ENCODE measurements around the gene VCAM1.

VCAM1 gene

GRCh38 chr1:100706296-100706695, 13.2 kb upstream of the VCAM1 start:
- no peak for TF ChIP-seq SPI1 (IDR thresholded peaks at IDR 0.05; ENCODE audit: borderline replicate concordance, low read depth)
- TF ChIP-seq CTCF (IDR thresholded peaks at IDR 0.05; ENCODE audit: insufficient read depth, low read length), result no peak
- TF ChIP-seq, protein P1, sequence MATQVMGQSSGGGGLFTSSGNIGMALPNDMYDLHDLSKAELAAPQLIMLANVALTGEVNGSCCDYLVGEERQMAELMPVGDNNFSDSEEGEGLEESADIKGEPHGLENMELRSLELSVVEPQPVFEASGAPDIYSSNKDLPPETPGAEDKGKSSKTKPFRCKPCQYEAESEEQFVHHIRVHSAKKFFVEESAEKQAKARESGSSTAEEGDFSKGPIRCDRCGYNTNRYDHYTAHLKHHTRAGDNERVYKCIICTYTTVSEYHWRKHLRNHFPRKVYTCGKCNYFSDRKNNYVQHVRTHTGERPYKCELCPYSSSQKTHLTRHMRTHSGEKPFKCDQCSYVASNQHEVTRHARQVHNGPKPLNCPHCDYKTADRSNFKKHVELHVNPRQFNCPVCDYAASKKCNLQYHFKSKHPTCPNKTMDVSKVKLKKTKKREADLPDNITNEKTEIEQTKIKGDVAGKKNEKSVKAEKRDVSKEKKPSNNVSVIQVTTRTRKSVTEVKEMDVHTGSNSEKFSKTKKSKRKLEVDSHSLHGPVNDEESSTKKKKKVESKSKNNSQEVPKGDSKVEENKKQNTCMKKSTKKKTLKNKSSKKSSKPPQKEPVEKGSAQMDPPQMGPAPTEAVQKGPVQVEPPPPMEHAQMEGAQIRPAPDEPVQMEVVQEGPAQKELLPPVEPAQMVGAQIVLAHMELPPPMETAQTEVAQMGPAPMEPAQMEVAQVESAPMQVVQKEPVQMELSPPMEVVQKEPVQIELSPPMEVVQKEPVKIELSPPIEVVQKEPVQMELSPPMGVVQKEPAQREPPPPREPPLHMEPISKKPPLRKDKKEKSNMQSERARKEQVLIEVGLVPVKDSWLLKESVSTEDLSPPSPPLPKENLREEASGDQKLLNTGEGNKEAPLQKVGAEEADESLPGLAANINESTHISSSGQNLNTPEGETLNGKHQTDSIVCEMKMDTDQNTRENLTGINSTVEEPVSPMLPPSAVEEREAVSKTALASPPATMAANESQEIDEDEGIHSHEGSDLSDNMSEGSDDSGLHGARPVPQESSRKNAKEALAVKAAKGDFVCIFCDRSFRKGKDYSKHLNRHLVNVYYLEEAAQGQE (IDR thresholded peaks at IDR 0.05; ENCODE audit: insufficient replicate concordance, low read depth), result no peak
- TF ChIP-seq GABPA (IDR thresholded peaks at IDR 0.05; ENCODE audit: low read depth), result no peak
- no peak for TF ChIP-seq POLR2AphosphoS5 (IDR thresholded peaks at IDR 0.05; ENCODE audit: low read depth)
- H3K4me3 ChIP-seq (replicated peaks; ENCODE audit: insufficient read depth, low read length), result no peak overlapping the region
- DNase-seq (ENCODE audit: low read depth in 1 of 2, low spot score in 1 of 2), result no peak
- H3K27me3 ChIP-seq (ENCODE audit: insufficient read depth, poor library complexity, severe bottlenecking), result no peaks in the 10 kb centered on the region
- no peak overlapping the region for H3K27ac ChIP-seq (replicated peaks)

DNA sequence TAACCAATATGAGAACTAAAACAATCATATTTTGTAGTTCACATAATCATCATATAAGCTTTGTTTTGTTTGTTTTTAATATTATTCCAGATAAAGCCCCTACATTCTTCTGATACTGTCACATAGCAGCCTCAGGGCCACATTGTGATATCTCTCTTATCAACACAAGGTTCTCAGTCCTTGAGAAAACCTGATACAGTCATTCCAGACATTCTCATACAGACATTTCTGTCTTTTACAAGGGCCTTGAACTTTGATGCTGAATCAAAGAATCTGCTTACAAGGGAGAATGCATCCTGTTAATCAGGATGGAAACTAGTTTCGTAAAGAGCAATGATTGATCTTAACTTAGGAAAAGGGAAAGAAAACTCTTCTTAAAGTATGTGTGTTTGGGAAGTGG, 12.7 kb upstream of the VCAM1 start:
- H3K4me3 ChIP-seq (replicated peaks; ENCODE audit: insufficient read depth, low read length), result no peak overlapping the region
- H3K27me3 ChIP-seq (ENCODE audit: insufficient read depth, poor library complexity, severe bottlenecking), result no peaks in the 10 kb centered on the region
- H3K27ac ChIP-seq (replicated peaks), result no peak overlapping the region
- no peak for DNase-seq (ENCODE audit: low read depth in 1 of 2, low spot score in 1 of 2)
- TF ChIP-seq POLR2AphosphoS5 (IDR thresholded peaks at IDR 0.05; ENCODE audit: low read depth) (no peak), SPI1 (IDR thresholded peaks at IDR 0.05; ENCODE audit: borderline replicate concordance, low read depth) (no peak), CTCF (IDR thresholded peaks at IDR 0.05; ENCODE audit: insufficient read depth, low read length) (no peak), GABPA (IDR thresholded peaks at IDR 0.05; ENCODE audit: low read depth) (no peak)
- TF ChIP-seq, protein P1 (IDR thresholded peaks at IDR 0.05; ENCODE audit: insufficient replicate concordance, low read depth), result no peak

- H3K27ac ChIP-seq (replicated peaks), result no peak overlapping the region
- no peaks in the 10 kb centered on the region for H3K27me3 ChIP-seq (ENCODE audit: insufficient read depth, poor library complexity, severe bottlenecking)
- no peak for DNase-seq (ENCODE audit: low read depth in 1 of 2, low spot score in 1 of 2)
- H3K4me3 ChIP-seq (replicated peaks; ENCODE audit: insufficient read depth, low read length), result no peak overlapping the region
- no peak for TF ChIP-seq GABPA (IDR thresholded peaks at IDR 0.05; ENCODE audit: low read depth)
- TF ChIP-seq, protein P1 (IDR thresholded peaks at IDR 0.05; ENCODE audit: insufficient replicate concordance, low read depth), result no peak
- TF ChIP-seq CTCF (IDR thresholded peaks at IDR 0.05; ENCODE audit: insufficient read depth, low read length), result no peak
- TF ChIP-seq POLR2AphosphoS5 (IDR thresholded peaks at IDR 0.05; ENCODE audit: low read depth), result no peak
- no peak for TF ChIP-seq SPI1 (IDR thresholded peaks at IDR 0.05; ENCODE audit: borderline replicate concordance, low read depth)
These were observed 11.0 kb upstream of the VCAM1 start for GRCh38 chr1:100708476-100709062.

All from HL-60 (cell line).